ENCODE data around the gene PGM2L1. TPM values are rescaled to one million over a fixed set of nuclear protein-coding genes. Genes with fewer than 3 reads are reported as not detected.

Gene PGM2L1
- total RNA-seq, 2 donors from 2014 or later: 12.0 to 16.1 TPM

GRCh38 chr11:74284466-74284865 is 113.8 kb downstream of the PGM2L1 start:
- WGBS, 2 experiments (ENCODE audit: insufficient coverage in 1 of 2, insufficient read length in 1 of 2): 95% methylated on average over 2 of the region's 2 CpGs
- no peak for TF ChIP-seq CTCF (conservative IDR thresholded peaks at IDR 0.05)
- no peak overlapping the region for H3K27ac ChIP-seq (ENCODE audit: low read depth, low read length)

GRCh38 chr11:74283580-74284180 is 114.6 kb downstream of the PGM2L1 start:
- Mint-ChIP-seq H3K4me1 (no peaks in the 10 kb centered on the region), H3K4me3 (no peak overlapping the region), H3K9me3 (peaks cover 2% of the 10 kb centered on the region), H3K27ac (no peak overlapping the region), H3K36me3 (ENCODE audit: low read depth) (no peaks in the 10 kb centered on the region), H3K27me3 (ENCODE audit: insufficient read depth) (no peaks in the 10 kb centered on the region)
- Histone ChIP-seq H3K27me3 (ENCODE audit: control insufficient read depth, insufficient read depth, low read length, poor library complexity, severe bottlenecking) (no peaks in the 10 kb centered on the region), H3K4me3 (ENCODE audit: low read length) (no peak overlapping the region), H3K27ac (ENCODE audit: low read depth, low read length) (no peak overlapping the region), H3K9ac (ENCODE audit: extremely low read depth, low read length, poor library complexity, severe bottlenecking) (no peak overlapping the region), H3K9me3 (ENCODE audit: control insufficient read depth, low read length) (no peaks in the 10 kb centered on the region), H3K36me3 (ENCODE audit: control insufficient read depth, insufficient read depth, low read length) (no peaks in the 10 kb centered on the region), H3K4me1 (ENCODE audit: control insufficient read depth, insufficient read depth, low read length) (no peaks in the 10 kb centered on the region)
- TF ChIP-seq CTCF (conservative IDR thresholded peaks at IDR 0.05): no peak
- DNase-seq: no peak
- WGBS, 2 experiments (ENCODE audit: insufficient coverage in 1 of 2, insufficient read length in 1 of 2): 96 to 97% methylated on average over 3 of the region's 3 CpGs

More at GRCh38 chr11:74284466-74284865, 113.8 kb downstream of the PGM2L1 start:
- peaks cover 2% of the 10 kb centered on the region for H3K9me3 Mint-ChIP-seq
- H3K4me1 ChIP-seq (ENCODE audit: control insufficient read depth, insufficient read depth, low read length): no peaks in the 10 kb centered on the region
- H3K4me1 Mint-ChIP-seq: no peaks in the 10 kb centered on the region
- no peak overlapping the region for H3K27ac Mint-ChIP-seq
- H3K4me3 ChIP-seq (ENCODE audit: low read length): no peak overlapping the region
- no peaks in the 10 kb centered on the region for H3K36me3 ChIP-seq (ENCODE audit: control insufficient read depth, insufficient read depth, low read length)
- DNase-seq: no peak
- no peaks in the 10 kb centered on the region for H3K9me3 ChIP-seq (ENCODE audit: control insufficient read depth, low read length)
- no peak overlapping the region for H3K4me3 Mint-ChIP-seq
- H3K27me3 ChIP-seq (ENCODE audit: control insufficient read depth, insufficient read depth, low read length, poor library complexity, severe bottlenecking): no peaks in the 10 kb centered on the region
- H3K9ac ChIP-seq (ENCODE audit: extremely low read depth, low read length, poor library complexity, severe bottlenecking): no peak overlapping the region
- no peaks in the 10 kb centered on the region for H3K27me3 Mint-ChIP-seq (ENCODE audit: insufficient read depth)
- H3K36me3 Mint-ChIP-seq (ENCODE audit: low read depth): no peaks in the 10 kb centered on the region

- no peaks in the 10 kb centered on the region for H3K9me3 ChIP-seq (ENCODE audit: control insufficient read depth, low read length)
- H3K4me1 ChIP-seq (ENCODE audit: control insufficient read depth, insufficient read depth, low read length): no peaks in the 10 kb centered on the region
- H3K27ac Mint-ChIP-seq: no peak overlapping the region
- WGBS, 2 experiments (ENCODE audit: insufficient coverage in 1 of 2, insufficient read length in 1 of 2): 83 to 91% methylated on average over 5 of the region's 5 CpGs
- TF ChIP-seq CTCF (conservative IDR thresholded peaks at IDR 0.05): no peak
- H3K4me3 Mint-ChIP-seq: no peak overlapping the region
- no peaks in the 10 kb centered on the region for H3K36me3 ChIP-seq (ENCODE audit: control insufficient read depth, insufficient read depth, low read length)
- peaks cover 2% of the 10 kb centered on the region for H3K9me3 Mint-ChIP-seq
- no peaks in the 10 kb centered on the region for H3K36me3 Mint-ChIP-seq (ENCODE audit: low read depth)
- no peaks in the 10 kb centered on the region for H3K27me3 ChIP-seq (ENCODE audit: control insufficient read depth, insufficient read depth, low read length, poor library complexity, severe bottlenecking)
- H3K4me3 ChIP-seq (ENCODE audit: low read length): no peak overlapping the region
- no peaks in the 10 kb centered on the region for H3K4me1 Mint-ChIP-seq
- no peak overlapping the region for H3K9ac ChIP-seq (ENCODE audit: extremely low read depth, low read length, poor library complexity, severe bottlenecking)
- no peak overlapping the region for H3K27ac ChIP-seq (ENCODE audit: low read depth, low read length)
- no peaks in the 10 kb centered on the region for H3K27me3 Mint-ChIP-seq (ENCODE audit: insufficient read depth)
- no peak for DNase-seq
Observed at GRCh38 chr11:74282914-74283371, 115.3 kb downstream of the PGM2L1 start.

Data from endodermal cell (in vitro differentiated cells).